ENCODE data around the gene NHLRC2.

- TF ChIP-seq GATA2 (IDR thresholded peaks at IDR 0.05; ENCODE audit: insufficient read depth, insufficient read length, low read depth, low read length) (no peak), EZH2 (IDR thresholded peaks at IDR 0.05; ENCODE audit: borderline replicate concordance, low read depth, low read length, severe bottlenecking) (no peak), MYC (IDR thresholded peaks at IDR 0.05; ENCODE audit: low read depth, low read length) (no peak), POLR2AphosphoS5 (IDR thresholded peaks at IDR 0.05; ENCODE audit: insufficient read depth, low read depth, low read length) (no peak)
- TF ChIP-seq, protein P1, sequence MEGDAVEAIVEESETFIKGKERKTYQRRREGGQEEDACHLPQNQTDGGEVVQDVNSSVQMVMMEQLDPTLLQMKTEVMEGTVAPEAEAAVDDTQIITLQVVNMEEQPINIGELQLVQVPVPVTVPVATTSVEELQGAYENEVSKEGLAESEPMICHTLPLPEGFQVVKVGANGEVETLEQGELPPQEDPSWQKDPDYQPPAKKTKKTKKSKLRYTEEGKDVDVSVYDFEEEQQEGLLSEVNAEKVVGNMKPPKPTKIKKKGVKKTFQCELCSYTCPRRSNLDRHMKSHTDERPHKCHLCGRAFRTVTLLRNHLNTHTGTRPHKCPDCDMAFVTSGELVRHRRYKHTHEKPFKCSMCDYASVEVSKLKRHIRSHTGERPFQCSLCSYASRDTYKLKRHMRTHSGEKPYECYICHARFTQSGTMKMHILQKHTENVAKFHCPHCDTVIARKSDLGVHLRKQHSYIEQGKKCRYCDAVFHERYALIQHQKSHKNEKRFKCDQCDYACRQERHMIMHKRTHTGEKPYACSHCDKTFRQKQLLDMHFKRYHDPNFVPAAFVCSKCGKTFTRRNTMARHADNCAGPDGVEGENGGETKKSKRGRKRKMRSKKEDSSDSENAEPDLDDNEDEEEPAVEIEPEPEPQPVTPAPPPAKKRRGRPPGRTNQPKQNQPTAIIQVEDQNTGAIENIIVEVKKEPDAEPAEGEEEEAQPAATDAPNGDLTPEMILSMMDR (IDR thresholded peaks at IDR 0.05; ENCODE audit: extremely low read depth in 1 of 2, insufficient read depth in 1 of 2, low read depth in 1 of 2, low read length in 2 of 2) = no peak
Measured at GRCh38 chr10:113899952-113900598, 45.6 kb downstream of the NHLRC2 start.

All from endothelial cell of umbilical vein (primary cell).